K562 (cell line): Measurements from ENCODE around the gene TMEM129. TPM values are rescaled to one million over a fixed set of nuclear protein-coding genes. Genes with fewer than 3 reads are reported as not detected.

Experiments
- BHLHE40 ChIP-seq: IDR thresholded peaks from 2 replicates; pipeline ENCODE4 v1.6.1; 2011; ENCODE audit warnings: low read length, improper control_type of control experiment
- CHCHD3 ChIP-seq: fragments of 250-450 bp; sonication (Bioruptor Pico); IDR thresholded peaks from 2 replicates; pipeline ENCODE4 v2.1.2; 2022; ENCODE audit warnings: mild to moderate bottlenecking
- DPF2 ChIP-seq: fragments of 450-650 bp; IDR thresholded peaks from 2 replicates; pipeline ENCODE4 v1.6.1; 2016
- EZH2 ChIP-seq: IDR thresholded peaks from 2 replicates; pipeline ENCODE4 v1.6.1; 2012; ENCODE audit warnings: low read depth, mild to moderate bottlenecking, inconsistent platforms, low read length, borderline replicate concordance
- GMEB1 ChIP-seq: fragments of 250-450 bp; sonication (Bioruptor Pico); IDR thresholded peaks from 2 replicates; pipeline ENCODE4 v1.4.0; 2020; ENCODE audit warnings: mild to moderate bottlenecking
- HMGN3 ChIP-seq: IDR thresholded peaks from 2 replicates; pipeline ENCODE4 v1.6.1; 2011; ENCODE audit warnings: borderline replicate concordance, low read depth, mild to moderate bottlenecking, mixed read lengths, low read length; ENCODE audit not compliant: insufficient read length; ENCODE audit errors: extremely low read depth
- MAFG ChIP-seq: fragments of 450-650 bp; conservative IDR thresholded peaks from 2 replicates; pipeline ENCODE4 v1.6.1; 2016; ENCODE audit warnings: missing genetic modification characterization, missing compliant biosample characterization
- NFYB ChIP-seq: IDR thresholded peaks from 2 replicates; pipeline ENCODE4 v1.6.1; 2011; ENCODE audit warnings: mild to moderate bottlenecking, moderate library complexity; ENCODE audit not compliant: insufficient read length; ENCODE audit errors: extremely low read depth
- NRF1 ChIP-seq, 2 experiments: fragments of 450-650 bp; IDR thresholded peaks in 1 of 2; conservative IDR thresholded peaks in 1 of 2; 2 replicates each; pipeline ENCODE4 v1.6.1; 2014; ENCODE audit warnings: mild to moderate bottlenecking in 2 of 2
- PHB ChIP-seq: fragments of 250-450 bp; sonication (Bioruptor Pico); IDR thresholded peaks from 2 replicates; pipeline ENCODE4 v1.5.0; 2021
- PHF20 ChIP-seq: fragments of 450-650 bp; IDR thresholded peaks from 2 replicates; pipeline ENCODE4 v1.6.1; 2018; ENCODE audit not compliant: partially characterized antibody
- RBM22 ChIP-seq: fragments of 200-400 bp; formaldehyde crosslinking; IDR thresholded peaks from 2 replicates; pipeline ENCODE4 v1.6.1; 2018; ENCODE audit warnings: low read length, low read depth; ENCODE audit not compliant: poor library complexity, severe bottlenecking
- RCOR1 ChIP-seq, 2 experiments: IDR thresholded peaks; 2 replicates each; pipeline ENCODE4 v1.6.1; 2012; ENCODE audit warnings: low read depth in 2 of 2, low read length in 2 of 2, borderline replicate concordance in 1 of 2, improper control_type of control experiment in 1 of 2
- RNF2 ChIP-seq: sonication (generic); IDR thresholded peaks from 2 replicates; pipeline ENCODE4 v1.6.1; 2016
- SMAD2 ChIP-seq: fragments of 150-350 bp; IDR thresholded peaks from 2 replicates; pipeline ENCODE4 v1.6.1; 2014; ENCODE audit warnings: low read depth, mild to moderate bottlenecking, low read length
- SMARCA4 ChIP-seq: fragments of 450-650 bp; IDR thresholded peaks from 2 replicates; pipeline ENCODE4 v1.6.1; 2016
- UBTF ChIP-seq, 2 experiments: IDR thresholded peaks; 2 replicates each; pipeline ENCODE4 v1.6.1; 2012; ENCODE audit warnings: improper control_type of control experiment in 2 of 2, low read depth in 2 of 2, low read length in 2 of 2, borderline replicate concordance in 1 of 2
- ZFP30 ChIP-seq: fragments of 250-450 bp; sonication (Bioruptor Pico); IDR thresholded peaks from 2 replicates; pipeline ENCODE4 v1.8.0; 2022; ENCODE audit warnings: moderate library complexity, mild to moderate bottlenecking, inconsistent platforms, borderline replicate concordance
- ZNF263 ChIP-seq: sonication (generic); formaldehyde crosslinking; IDR thresholded peaks from 2 replicates; pipeline ENCODE4 v1.8.0; 2022; ENCODE audit warnings: mild to moderate bottlenecking, missing genetic modification reagents, borderline replicate concordance
- ZNF444 ChIP-seq: fragments of 250-450 bp; sonication (Bioruptor Pico); IDR thresholded peaks from 2 replicates; pipeline ENCODE4 v1.4.0; 2020; ENCODE audit warnings: mild to moderate bottlenecking, moderate library complexity
- ZNF655 ChIP-seq: fragments of 250-450 bp; sonication (Bioruptor Pico); IDR thresholded peaks from 2 replicates; pipeline ENCODE4 v1.5.0; 2021
- polyA plus RNA-seq, 8 experiments: library from polyadenylated mRNA; depleted of rRNA in 4 of 8; stranded (reverse) in 5 of 8; unstranded in 3 of 8; fragments of >200 nt; fragmentation: Nextera tagmentation in 2 of 8; fragmentation: Illumina TruSeq in 1 of 8; extraction: Ambion mirVana in 2 of 8; extraction: Trizol in 1 of 8; gene quantifications; 2 replicates each; pipeline versions ENCODE4 v1.2.1 to v1.2.3, GENCODE V29; 2011 to 2014; ENCODE audit warnings: inconsistent platforms in 1 of 8, missing spikeins in 1 of 8
- total RNA-seq, 7 experiments: library from RNA; depleted of rRNA in 6 of 7; stranded (reverse); fragments of >200 nt in 6 of 7; fragmentation: Illumina TruSeq in 2 of 7; extraction: Trizol in 2 of 7; gene quantifications; 2 replicates each; pipeline versions ENCODE4 v1.2.1 to v1.2.3, GENCODE V29; 2011 to 2021; ENCODE audit warnings: low replicate concordance in 1 of 7
- TF ChIP-seq, protein P1 (sequence below): fragments of 250-450 bp; sonication (Bioruptor Pico); IDR thresholded peaks from 2 replicates; pipeline ENCODE4 v1.4.0; 2020; ENCODE audit warnings: mild to moderate bottlenecking, moderate library complexity

TMEM129 gene
- total and polyA plus RNA-seq, 9 of the 15 experiments (the other 6 are each of a cell fraction or from before 2014, with no cell fraction given), result 0.34 to 47.2 (median 18.8) TPM

DNA sequence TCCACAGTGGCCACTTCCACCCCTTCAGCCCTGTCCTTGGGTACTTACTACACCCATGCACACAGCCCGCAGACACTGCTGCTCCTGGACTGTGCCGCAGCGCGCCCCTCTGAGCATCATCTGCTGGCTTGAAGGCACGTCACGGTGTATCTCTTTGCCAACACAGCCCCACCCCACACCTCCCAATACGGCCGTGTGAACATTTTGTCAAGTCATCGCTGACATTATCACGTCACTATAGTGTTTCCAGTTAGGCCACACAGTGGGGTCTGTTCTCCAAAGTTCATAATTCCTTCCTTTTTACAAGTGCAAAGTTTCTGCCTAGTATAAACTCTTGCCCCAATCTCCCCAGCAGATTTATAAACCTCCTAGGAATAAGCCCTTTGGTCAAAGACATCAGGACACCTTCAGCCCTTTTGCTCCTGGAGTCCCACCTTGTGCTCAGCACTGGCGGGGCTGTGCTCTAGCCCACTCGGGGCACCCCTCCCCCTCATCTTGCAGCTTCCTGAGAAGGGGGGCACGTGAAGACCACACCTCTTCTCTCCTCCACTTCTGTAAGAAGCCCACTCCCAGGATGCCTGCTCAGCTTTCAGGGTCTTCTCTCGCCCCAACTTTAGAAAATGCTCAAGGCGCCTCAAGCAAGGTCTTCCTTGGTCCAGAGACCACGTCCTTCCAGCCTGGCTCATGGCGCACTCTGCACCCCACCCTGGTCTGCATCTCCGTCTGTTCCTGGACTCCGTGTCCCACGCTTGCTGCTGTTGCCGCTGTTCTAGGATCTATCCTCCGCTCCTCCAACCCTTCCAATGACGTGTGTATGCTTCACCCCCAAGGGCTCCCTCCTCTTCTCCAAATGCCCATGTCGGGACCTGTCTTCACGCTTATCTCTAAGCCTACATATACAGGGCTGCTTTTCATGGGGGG, 44.3 kb downstream of the TMEM129 start (continued):
- no peak for TF ChIP-seq SMAD2
- no peak for TF ChIP-seq HMGN3
- peak; percentile 98 for TF ChIP-seq MAFG (tag)
- peak in 1 of 2 experiments; percentile 59; a peak in 1 of 4 replicates for TF ChIP-seq RCOR1 (IDR thresholded peaks at IDR 0.05; ENCODE audit: borderline replicate concordance in 1 of 2, low read depth in 2 of 2, low read length in 2 of 2)
- TF ChIP-seq DPF2, result peak; percentile 82
- TF ChIP-seq ZFP30 (CRISPR knock-in tag), result no peak
- no peak for TF ChIP-seq RBM22
- TF ChIP-seq CHCHD3 (CRISPR knock-in tag), result no peak
- peak; percentile 61; the same call in 1 of the 2 replicates for TF ChIP-seq SMARCA4
- no peak for TF ChIP-seq PHF20
- TF ChIP-seq, protein P1, sequence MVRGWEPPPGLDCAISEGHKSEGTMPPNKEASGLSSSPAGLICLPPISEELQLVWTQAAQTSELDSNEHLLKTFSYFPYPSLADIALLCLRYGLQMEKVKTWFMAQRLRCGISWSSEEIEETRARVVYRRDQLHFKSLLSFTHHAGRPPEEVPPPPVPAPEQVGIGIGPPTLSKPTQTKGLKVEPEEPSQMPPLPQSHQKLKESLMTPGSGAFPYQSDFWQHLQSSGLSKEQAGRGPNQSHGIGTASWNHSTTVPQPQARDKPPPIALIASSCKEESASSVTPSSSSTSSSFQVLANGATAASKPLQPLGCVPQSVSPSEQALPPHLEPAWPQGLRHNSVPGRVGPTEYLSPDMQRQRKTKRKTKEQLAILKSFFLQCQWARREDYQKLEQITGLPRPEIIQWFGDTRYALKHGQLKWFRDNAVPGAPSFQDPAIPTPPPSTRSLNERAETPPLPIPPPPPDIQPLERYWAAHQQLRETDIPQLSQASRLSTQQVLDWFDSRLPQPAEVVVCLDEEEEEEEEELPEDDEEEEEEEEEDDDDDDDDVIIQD (CRISPR knock-in tag), result no peak
- TF ChIP-seq NRF1 (conservative IDR thresholded peaks at IDR 0.05 in 1 of 2, IDR thresholded peaks at IDR 0.05 in 1 of 2), result 0 out of 4 replicates have a peak, but pooled peaks of 1 of the 2 experiments have one; percentile 10
- TF ChIP-seq UBTF (IDR thresholded peaks at IDR 0.05; ENCODE audit: borderline replicate concordance in 1 of 2, low read depth in 2 of 2, low read length in 2 of 2), result no peak
- no peak for TF ChIP-seq BHLHE40
- no peak for TF ChIP-seq ZNF655
- TF ChIP-seq EZH2, result no peak
- TF ChIP-seq PHB (CRISPR knock-in tag), result no peak
- TF ChIP-seq ZNF263 (CRISPR knock-in tag), result no peak
- TF ChIP-seq ZNF444, result no peak
- no peak for TF ChIP-seq RNF2
- TF ChIP-seq NFYB, result no peak
- TF ChIP-seq GMEB1 (CRISPR knock-in tag), result no peak
